Testis (tissue), 2 donors: ENCODE data around the gene FSTL5.

Experiments used
- POLR2A ChIP-seq: fragments of 450-650 bp; IDR thresholded peaks from one replicate; pipeline ENCODE4 v1.6.1; 2017; ENCODE audit warnings: antibody characterized with exemption, mild to moderate bottlenecking, moderate library complexity
- TF ChIP-seq, protein P1 (sequence below), 3 experiments: fragments of 450-650 bp in 2 of 3; fragments of 200-600 bp in 1 of 3; sonication (generic) in 1 of 3; IDR thresholded peaks; one replicate each; pipeline ENCODE4 v1.5.1; 2016 to 2019; ENCODE audit warnings: antibody characterized with exemption in 3 of 3, mild to moderate bottlenecking in 2 of 3, moderate library complexity in 1 of 3

DNA sequence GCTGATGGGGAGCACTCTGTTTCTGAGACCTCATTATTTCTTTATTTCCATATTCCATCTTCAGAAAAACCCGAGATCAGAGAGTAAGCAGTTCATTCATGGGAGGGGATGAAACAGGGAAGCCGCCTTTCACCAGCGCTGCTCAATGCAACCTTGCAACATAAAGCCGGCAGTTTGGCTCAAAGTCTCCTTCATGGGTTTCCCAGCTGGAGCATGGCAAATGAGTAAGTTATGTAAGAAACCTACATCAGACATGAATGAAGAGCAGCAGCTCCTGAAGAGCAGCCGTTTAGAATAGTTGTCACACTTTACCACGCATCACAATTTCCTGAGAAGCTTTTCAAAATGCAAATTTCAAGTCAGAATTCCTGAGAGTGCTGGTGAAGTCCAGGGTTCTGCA lies 578.8 kb downstream of the FSTL5 start:
- TF ChIP-seq, protein P1, sequence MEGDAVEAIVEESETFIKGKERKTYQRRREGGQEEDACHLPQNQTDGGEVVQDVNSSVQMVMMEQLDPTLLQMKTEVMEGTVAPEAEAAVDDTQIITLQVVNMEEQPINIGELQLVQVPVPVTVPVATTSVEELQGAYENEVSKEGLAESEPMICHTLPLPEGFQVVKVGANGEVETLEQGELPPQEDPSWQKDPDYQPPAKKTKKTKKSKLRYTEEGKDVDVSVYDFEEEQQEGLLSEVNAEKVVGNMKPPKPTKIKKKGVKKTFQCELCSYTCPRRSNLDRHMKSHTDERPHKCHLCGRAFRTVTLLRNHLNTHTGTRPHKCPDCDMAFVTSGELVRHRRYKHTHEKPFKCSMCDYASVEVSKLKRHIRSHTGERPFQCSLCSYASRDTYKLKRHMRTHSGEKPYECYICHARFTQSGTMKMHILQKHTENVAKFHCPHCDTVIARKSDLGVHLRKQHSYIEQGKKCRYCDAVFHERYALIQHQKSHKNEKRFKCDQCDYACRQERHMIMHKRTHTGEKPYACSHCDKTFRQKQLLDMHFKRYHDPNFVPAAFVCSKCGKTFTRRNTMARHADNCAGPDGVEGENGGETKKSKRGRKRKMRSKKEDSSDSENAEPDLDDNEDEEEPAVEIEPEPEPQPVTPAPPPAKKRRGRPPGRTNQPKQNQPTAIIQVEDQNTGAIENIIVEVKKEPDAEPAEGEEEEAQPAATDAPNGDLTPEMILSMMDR (IDR thresholded peaks at IDR 0.05), result no peak
- no peak for TF ChIP-seq POLR2A
